Mesodermal cell (in vitro differentiated cells): Measurements from ENCODE around the gene SHISA9.

Experiments
- H3K27ac ChIP-seq: 2 replicates; pipeline ENCODE4 v1.7.0; 2013; ENCODE audit warnings: mild to moderate bottlenecking, low read depth, low read length, moderate library complexity; ENCODE audit not compliant: severe bottlenecking
- H3K36me3 ChIP-seq: 2 replicates; pipeline ENCODE4 v1.7.1; 2013; ENCODE audit warnings: mild to moderate bottlenecking, low read length, moderate library complexity; ENCODE audit not compliant: control insufficient read depth, insufficient read depth
- H3K4me1 ChIP-seq: one replicate; pipeline ENCODE4 v1.7.1; 2013; ENCODE audit warnings: mild to moderate bottlenecking, low read length; ENCODE audit not compliant: insufficient read depth, control insufficient read depth, poor library complexity, severe bottlenecking
- H3K4me3 ChIP-seq: 2 replicates; pipeline ENCODE4 v1.7.0; 2013; ENCODE audit warnings: low read length, control low read depth, mild to moderate bottlenecking; ENCODE audit not compliant: insufficient read depth, poor library complexity, severe bottlenecking; ENCODE audit errors: extremely low read depth
- H3K9me3 ChIP-seq: 2 replicates; pipeline ENCODE4 v1.7.1; 2013; ENCODE audit warnings: mild to moderate bottlenecking, low read length, moderate library complexity; ENCODE audit not compliant: control insufficient read depth
- WGBS, 2 experiments: methylation state at CpG; one replicate each; pipeline ENCODE4 v1.1.5; 2013; ENCODE audit warnings: missing lambda C conversion rate in 2 of 2; ENCODE audit not compliant: insufficient coverage in 2 of 2; 5-methylcytosine and 5-hydroxymethylcytosine counted together

Gene SHISA9

DNA sequence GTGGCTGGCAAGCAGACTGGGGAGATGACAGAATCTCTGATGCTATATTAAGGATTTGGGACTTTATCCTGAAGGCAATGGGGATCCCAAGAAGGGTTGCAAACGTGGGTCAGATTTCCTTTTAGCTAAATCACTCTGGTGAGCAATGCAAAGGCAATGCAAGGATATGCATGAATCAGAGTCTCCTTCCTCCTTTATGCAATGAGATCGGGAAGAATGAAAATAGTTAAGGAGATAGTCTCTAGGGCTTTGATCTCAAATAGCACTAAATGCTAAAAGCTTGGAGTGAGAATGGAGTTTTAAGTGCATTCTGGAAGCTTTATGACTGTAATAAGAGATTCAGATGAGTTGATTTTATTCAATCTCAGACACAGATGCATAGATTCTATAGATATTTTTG is 27.2 kb upstream of the SHISA9 start:
- Histone ChIP-seq H3K9me3 (peaks cover 4% of the 10 kb centered on the region), H3K36me3 (no peaks in the 10 kb centered on the region), H3K27ac (no peak overlapping the region), H3K4me3 (no peak overlapping the region), H3K4me1 (no peaks in the 10 kb centered on the region)
- WGBS, 2 experiments = 29 to 67% methylated on average over 1 to 2 of the region's 2 CpGs

DNA sequence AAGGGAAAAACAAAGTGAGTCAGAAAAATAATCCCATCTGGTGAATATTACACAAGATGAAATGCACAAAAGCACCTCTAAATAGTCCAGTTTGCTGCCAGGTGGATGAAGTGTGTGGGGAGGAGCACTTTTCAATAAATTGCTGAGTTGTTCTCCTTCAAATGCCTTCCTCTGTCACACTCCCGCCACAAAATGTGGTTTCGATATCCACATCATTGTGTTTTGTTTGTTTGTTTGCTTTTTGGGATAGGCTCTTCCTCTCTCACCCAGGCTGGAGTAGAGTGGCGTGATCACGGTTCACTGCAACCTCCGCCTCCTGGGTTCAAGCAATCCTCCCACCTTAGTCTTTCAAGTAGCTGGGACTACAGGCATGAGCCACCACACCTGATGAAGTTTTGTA is 24.6 kb upstream of the SHISA9 start:
- no peak overlapping the region for H3K27ac ChIP-seq
- no peaks in the 10 kb centered on the region for H3K36me3 ChIP-seq
- WGBS, 2 experiments = 96 to 97% methylated on average over 3 of the region's 5 CpGs
- H3K4me1 ChIP-seq = no peaks in the 10 kb centered on the region
- H3K4me3 ChIP-seq = no peak overlapping the region
- H3K9me3 ChIP-seq = no peaks in the 10 kb centered on the region

DNA sequence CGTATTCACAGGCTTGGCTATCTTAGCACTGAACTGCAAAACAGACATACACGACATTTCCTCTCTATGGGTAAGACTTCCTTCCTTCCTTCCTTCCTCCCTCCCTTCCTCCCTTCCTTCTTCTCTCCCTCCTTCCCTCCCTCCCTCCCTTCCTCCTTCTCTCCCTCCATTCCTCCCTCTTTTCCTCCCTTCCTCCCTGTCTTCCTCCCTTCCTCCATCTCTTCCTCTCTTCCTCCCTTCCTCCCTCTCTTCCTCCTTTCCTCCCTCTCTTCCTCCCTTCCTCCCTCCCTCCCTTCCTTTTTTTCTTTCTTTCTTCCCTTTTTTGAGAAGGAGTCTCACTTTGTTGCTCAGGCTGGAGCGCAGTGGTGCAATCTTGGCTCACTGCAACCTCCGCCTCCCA is 22.4 kb upstream of the SHISA9 start:
- H3K36me3 ChIP-seq = no peaks in the 10 kb centered on the region
- H3K9me3 ChIP-seq = no peaks in the 10 kb centered on the region
- WGBS, 2 experiments = 94% methylated on average over 3 to 4 of the region's 4 CpGs

DNA sequence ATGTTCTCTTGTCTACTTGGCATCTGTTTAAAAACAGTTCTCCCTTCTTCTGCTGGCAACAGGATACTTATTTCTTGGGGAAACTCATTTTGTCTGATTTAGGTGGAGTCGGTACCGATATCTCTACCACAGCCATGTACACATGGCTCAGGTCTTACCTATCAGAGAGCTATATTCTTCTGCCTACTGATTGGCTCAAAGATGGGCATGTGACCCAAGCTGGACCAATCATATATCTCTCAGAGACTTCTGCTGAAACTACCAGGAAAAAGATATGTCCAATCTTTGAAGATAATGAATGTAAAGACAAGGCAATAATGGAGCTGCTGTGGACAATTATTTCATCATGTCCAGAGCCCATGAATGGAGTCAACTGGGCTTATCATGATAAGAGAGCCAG is 21.6 kb upstream of the SHISA9 start:
- Histone ChIP-seq H3K4me3 (no peak overlapping the region), H3K9me3 (no peaks in the 10 kb centered on the region), H3K4me1 (no peaks in the 10 kb centered on the region), H3K36me3 (no peaks in the 10 kb centered on the region), H3K27ac (no peak overlapping the region)
- no CpG with 5 or more reads among the region's 2 CpGs for WGBS, 2 experiments

More for the DNA sequence above, 22.4 kb upstream of the SHISA9 start:
- Histone ChIP-seq H3K4me1 (no peaks in the 10 kb centered on the region), H3K4me3 (no peak overlapping the region), H3K27ac (no peak overlapping the region)

DNA sequence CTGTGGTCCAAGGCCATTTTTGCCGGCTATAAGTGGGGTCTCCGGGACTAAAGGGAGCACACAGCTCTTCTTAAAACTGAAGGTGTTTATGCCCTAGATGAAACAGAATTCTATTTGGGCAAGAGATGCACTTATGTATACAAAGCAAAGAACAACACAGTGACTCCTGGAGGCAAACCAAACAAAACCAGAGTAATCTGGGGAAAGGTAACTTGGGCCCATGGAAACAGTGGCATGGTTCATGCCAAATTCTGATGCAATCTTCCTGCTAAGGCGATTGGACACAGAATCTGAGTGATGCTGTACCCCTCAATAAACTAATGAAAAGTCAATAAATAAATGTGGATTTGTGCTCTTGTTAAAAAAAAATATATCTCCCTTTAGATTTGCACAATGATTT is 20.2 kb upstream of the SHISA9 start:
- H3K27ac ChIP-seq = no peak overlapping the region
- no peaks in the 10 kb centered on the region for H3K9me3 ChIP-seq
- H3K4me1 ChIP-seq = no peaks in the 10 kb centered on the region
- H3K36me3 ChIP-seq = no peaks in the 10 kb centered on the region
- 80 to 100% methylated on average over 1 to 2 of the region's 3 CpGs for WGBS, 2 experiments
- no peak overlapping the region for H3K4me3 ChIP-seq

DNA sequence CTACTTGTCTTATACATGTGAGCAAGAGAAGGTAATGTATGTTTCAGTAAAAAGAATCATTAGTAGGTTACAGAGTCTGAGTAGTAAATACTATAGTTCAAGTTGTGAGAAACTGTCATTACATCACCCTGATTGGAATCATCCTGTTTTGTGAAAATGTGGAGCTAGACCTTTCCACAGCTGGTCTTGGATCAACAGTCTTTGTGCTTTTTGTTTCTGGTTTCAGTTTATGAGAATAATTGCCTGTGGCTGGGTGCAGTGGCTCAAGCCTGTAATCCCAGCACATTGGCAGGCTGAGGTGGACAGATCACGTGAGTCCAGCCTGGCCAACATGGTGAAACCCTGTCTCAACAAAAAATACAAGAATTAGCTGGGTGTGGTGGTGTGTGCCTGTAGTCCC is 19.7 kb upstream of the SHISA9 start:
- Histone ChIP-seq H3K4me3 (no peak overlapping the region), H3K4me1 (no peaks in the 10 kb centered on the region), H3K27ac (no peak overlapping the region), H3K36me3 (no peaks in the 10 kb centered on the region), H3K9me3 (no peaks in the 10 kb centered on the region)
- WGBS, 2 experiments = no CpG with 5 or more reads among the region's 1 CpG

DNA sequence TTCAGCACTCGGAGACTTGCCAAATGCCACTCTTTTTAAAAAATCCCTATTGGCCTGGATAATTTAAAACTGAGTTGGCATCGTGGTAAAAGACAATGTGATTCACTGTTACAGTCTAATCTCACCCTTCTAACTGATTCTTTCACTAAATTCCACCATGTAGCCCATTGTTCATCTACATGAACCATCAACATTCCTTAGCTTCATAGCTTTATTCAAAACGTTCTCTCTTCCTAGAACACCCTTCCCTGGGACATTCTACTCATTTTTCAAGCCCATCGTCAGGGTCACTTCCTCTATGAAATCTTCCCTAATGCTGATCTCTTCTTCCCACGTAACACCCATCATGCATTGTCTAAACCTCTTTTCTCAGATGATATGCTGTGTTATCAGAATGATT is 15.7 kb upstream of the SHISA9 start:
- Histone ChIP-seq H3K4me3 (no peak overlapping the region), H3K36me3 (no peaks in the 10 kb centered on the region), H3K27ac (no peak overlapping the region), H3K9me3 (no peaks in the 10 kb centered on the region), H3K4me1 (no peaks in the 10 kb centered on the region)
- 80 to 87% methylated on average over 5 of the region's 5 CpGs for WGBS, 2 experiments

DNA sequence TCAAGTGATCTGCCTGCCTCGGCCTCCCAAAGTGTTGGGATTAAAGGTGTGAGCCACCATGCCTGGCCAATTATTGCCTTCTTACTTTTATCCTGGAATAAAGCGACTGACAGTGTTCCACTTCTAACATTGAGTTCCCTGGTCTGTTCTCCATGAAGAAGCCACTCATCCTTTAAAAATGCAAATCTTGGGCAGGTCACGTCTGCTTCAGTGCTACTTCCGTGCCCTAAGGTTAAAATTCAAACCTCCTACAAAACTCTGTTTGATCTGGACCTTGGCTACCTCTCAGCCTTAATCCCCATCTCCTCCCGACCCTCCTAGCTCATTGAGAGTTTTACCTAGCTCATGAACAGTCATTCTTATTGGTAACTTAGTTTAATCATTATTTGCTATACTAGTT is 9.6 kb upstream of the SHISA9 start:
- WGBS, 2 experiments = 81 to 96% methylated on average over 3 to 4 of the region's 5 CpGs
- no peak overlapping the region for H3K27ac ChIP-seq
- H3K36me3 ChIP-seq = no peaks in the 10 kb centered on the region
- no peak overlapping the region for H3K4me3 ChIP-seq
- H3K9me3 ChIP-seq = no peaks in the 10 kb centered on the region
- no peaks in the 10 kb centered on the region for H3K4me1 ChIP-seq

DNA sequence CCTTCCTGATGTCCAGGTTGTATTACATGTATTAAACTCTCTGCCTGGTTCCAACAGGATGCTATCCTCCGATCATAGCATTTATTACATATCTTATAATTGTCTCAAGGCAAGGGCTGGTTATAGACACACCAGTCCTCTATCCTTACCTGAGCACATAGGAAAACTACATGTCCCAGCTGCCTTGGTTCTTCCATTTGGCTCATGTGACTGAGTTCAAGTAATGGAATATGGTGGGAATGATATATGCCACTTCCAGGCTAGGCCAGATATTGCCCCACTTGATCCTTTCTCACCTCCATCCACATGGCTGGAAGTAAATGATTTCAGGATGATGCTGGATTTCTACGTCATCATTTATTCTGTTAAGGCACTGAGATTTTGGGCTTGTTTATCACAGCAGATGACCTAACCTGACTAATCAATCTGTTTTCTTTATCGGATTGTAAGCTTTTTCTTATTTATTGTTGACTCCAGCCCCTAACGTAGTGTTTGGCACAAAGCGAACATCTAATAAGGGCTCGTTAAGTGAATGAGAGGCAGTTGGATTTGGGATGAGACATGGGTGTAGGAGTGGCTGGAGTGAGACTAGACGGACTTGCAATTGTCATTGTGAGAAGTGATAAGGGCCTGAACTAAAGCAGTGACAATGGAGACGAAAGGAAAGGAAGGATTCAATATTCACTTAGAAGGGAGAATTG is 8.2 kb upstream of the SHISA9 start:
- H3K9me3 ChIP-seq = no peaks in the 10 kb centered on the region
- no peaks in the 10 kb centered on the region for H3K4me1 ChIP-seq
- no peaks in the 10 kb centered on the region for H3K36me3 ChIP-seq
- no peak overlapping the region for H3K27ac ChIP-seq
- no peak overlapping the region for H3K4me3 ChIP-seq
- 92 to 93% methylated on average over 7 to 8 of the region's 8 CpGs for WGBS, 2 experiments

DNA sequence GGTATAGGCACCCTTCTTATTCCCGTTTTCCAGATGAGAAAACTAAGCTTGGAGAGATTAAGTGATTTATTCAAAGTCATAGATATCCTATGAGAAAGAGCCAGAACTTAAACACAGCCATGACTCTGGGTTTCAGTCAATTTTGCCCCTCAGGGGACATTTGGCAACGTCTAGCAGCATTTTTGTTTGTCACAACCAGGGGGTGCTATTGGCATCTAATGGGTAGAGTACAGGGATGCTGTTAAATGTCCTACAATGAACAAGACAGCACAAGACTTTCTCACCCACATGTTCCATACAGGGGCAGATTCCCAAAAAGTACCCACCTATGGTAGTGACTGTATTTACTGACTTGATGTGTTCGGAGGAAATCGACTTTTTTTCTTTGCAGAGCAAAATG is 4.8 kb upstream of the SHISA9 start:
- Histone ChIP-seq H3K27ac (no peak overlapping the region), H3K4me3 (no peak overlapping the region), H3K36me3 (no peaks in the 10 kb centered on the region), H3K4me1 (no peaks in the 10 kb centered on the region), H3K9me3 (no peaks in the 10 kb centered on the region)
- WGBS, 2 experiments = 36% methylated on average over 3 of the region's 4 CpGs; no CpG with 5 or more reads in 1 of the 2 experiments

DNA sequence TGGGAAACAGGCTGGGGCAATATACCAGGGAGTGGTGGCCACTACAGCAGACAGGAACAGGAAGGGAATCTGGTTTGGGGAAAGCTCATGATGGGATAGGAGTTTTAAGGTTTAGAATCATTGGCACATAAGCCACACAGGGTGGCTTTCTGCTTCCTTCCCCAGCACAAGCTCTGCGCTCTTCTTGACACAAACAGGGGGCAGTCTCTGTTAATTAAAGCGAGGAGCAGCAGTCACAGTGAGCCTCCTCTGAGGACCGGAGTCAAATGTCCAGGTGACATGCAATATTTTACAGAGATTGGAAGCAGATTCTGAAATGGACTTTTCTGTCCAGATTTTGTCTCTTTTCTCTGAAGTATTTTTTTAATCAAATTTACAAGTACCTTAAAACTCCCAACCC is 2.8 kb upstream of the SHISA9 start:
- H3K9me3 ChIP-seq = no peaks in the 10 kb centered on the region
- H3K27ac ChIP-seq = no peak overlapping the region
- H3K4me1 ChIP-seq = peaks cover 3% of the 10 kb centered on the region
- WGBS, 2 experiments = 33 to 49% methylated on average over 2 to 3 of the region's 3 CpGs
- no peak overlapping the region for H3K4me3 ChIP-seq
- no peaks in the 10 kb centered on the region for H3K36me3 ChIP-seq
